Ovary (tissue), 3 donors: Measurements from ENCODE around the gene CCR2.

Source experiments
- CTCF ChIP-seq, 3 donors: fragments of 450-650 bp in 2 of 3; fragments of 200-600 bp in 1 of 3; IDR thresholded peaks; one replicate each; pipeline versions ENCODE4 v1.5.1 to v1.8.0; 2016 to 2022; ENCODE audit warnings: antibody characterized with exemption in 3 of 3, mild to moderate bottlenecking in 1 of 3
- EP300 ChIP-seq: sonication (generic); formaldehyde crosslinking; IDR thresholded peaks from one replicate; pipeline ENCODE4 v1.6.1; 2017; ENCODE audit warnings: antibody characterized with exemption
- POLR2A ChIP-seq: fragments of 450-650 bp; IDR thresholded peaks from one replicate; pipeline ENCODE4 v1.6.1; 2017; ENCODE audit warnings: antibody characterized with exemption, mild to moderate bottlenecking, moderate library complexity
- donor health status: DM: no; HTN: no; CAD: no.

- TF ChIP-seq POLR2A (no peak), CTCF (IDR thresholded peaks at IDR 0.05) (no peak), EP300 (no peak)
Measured at GRCh38 chr3:46397111-46397510, 43.2 kb downstream of the CCR2 start.
